Sigmoid colon (tissue), 4 donors: Measurements from ENCODE around the gene FGF19.

Experiments used
- POLR2A ChIP-seq, 2 donors: fragments of 450-650 bp; IDR thresholded peaks; one replicate each; pipeline ENCODE4 v1.6.1; 2016; ENCODE audit warnings: antibody characterized with exemption in 2 of 2, mild to moderate bottlenecking in 2 of 2, moderate library complexity in 2 of 2
- POLR2AphosphoS5 ChIP-seq, 4 donors: sonication (generic); formaldehyde crosslinking; IDR thresholded peaks; one replicate each; pipeline ENCODE4 v1.6.1; 2017; ENCODE audit warnings: antibody characterized with exemption in 4 of 4
- TF ChIP-seq, protein P1 (sequence below), 4 experiments: fragments of 450-650 bp in 3 of 4; fragments of 200-600 bp in 1 of 4; IDR thresholded peaks; one replicate each; pipeline ENCODE4 v1.5.1; 2016 to 2019; ENCODE audit warnings: antibody characterized with exemption in 4 of 4, mild to moderate bottlenecking in 3 of 4, moderate library complexity in 2 of 4

DNA sequence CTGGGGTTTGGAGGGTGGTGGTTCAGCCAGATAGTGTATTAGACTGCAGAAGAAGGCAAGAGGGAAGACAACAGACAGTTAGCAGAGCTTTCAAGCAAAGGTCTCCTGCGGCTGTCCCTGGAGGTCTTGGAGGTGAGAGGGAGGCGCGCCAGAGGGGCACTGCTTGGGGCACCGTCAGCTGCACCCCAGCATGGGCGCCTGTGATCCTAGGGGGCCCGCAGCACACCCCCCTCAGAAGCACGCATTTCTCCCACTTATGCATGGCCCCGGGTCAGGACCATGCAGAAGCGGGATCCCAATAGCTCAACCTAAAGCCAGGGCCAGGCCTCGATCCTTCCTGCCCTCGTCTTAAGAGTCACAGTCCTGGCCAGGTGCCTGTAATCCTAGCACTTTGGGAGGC lies 44.8 kb upstream of the FGF19 start:
- TF ChIP-seq, protein P1, sequence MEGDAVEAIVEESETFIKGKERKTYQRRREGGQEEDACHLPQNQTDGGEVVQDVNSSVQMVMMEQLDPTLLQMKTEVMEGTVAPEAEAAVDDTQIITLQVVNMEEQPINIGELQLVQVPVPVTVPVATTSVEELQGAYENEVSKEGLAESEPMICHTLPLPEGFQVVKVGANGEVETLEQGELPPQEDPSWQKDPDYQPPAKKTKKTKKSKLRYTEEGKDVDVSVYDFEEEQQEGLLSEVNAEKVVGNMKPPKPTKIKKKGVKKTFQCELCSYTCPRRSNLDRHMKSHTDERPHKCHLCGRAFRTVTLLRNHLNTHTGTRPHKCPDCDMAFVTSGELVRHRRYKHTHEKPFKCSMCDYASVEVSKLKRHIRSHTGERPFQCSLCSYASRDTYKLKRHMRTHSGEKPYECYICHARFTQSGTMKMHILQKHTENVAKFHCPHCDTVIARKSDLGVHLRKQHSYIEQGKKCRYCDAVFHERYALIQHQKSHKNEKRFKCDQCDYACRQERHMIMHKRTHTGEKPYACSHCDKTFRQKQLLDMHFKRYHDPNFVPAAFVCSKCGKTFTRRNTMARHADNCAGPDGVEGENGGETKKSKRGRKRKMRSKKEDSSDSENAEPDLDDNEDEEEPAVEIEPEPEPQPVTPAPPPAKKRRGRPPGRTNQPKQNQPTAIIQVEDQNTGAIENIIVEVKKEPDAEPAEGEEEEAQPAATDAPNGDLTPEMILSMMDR (IDR thresholded peaks at IDR 0.05): no peak
- TF ChIP-seq POLR2A (IDR thresholded peaks at IDR 0.05) (no peak), POLR2AphosphoS5 (IDR thresholded peaks at IDR 0.05) (no peak)
